ENCODE measurements around the gene MBOAT1. TPM values are rescaled to one million over a fixed set of nuclear protein-coding genes. Genes with fewer than 3 reads are reported as not detected.

Gene MBOAT1
- total RNA-seq, 1 donor from 2014 or later = 6.4 TPM

- Histone ChIP-seq H3K4me1 (ENCODE audit: insufficient read depth, low read length) (no peaks in the 10 kb centered on the region), H3K27me3 (ENCODE audit: insufficient read depth, low read length) (no peaks in the 10 kb centered on the region), H4K20me1 (ENCODE audit: insufficient read depth, low read length) (no peaks in the 10 kb centered on the region), H3K27ac (ENCODE audit: low read depth, low read length) (no peak overlapping the region), H3K36me3 (ENCODE audit: insufficient read depth, low read length) (no peaks in the 10 kb centered on the region), H3K4me3 (ENCODE audit: insufficient read depth, low read depth, low read length) (no peak overlapping the region), H3K9ac (ENCODE audit: low read length) (no peak overlapping the region), H3K9me3 (ENCODE audit: insufficient read depth, low read depth, low read length) (no peaks in the 10 kb centered on the region), H2AFZ (ENCODE audit: low read depth, low read length) (no peak overlapping the region), H3K79me2 (ENCODE audit: insufficient read depth, low read length) (no peaks in the 10 kb centered on the region), H3K4me2 (ENCODE audit: low read length) (no peak overlapping the region)
- TF ChIP-seq EZH2 (IDR thresholded peaks at IDR 0.05; ENCODE audit: insufficient read depth, low read length) = no peak
- TF ChIP-seq CTCF (IDR thresholded peaks at IDR 0.05; ENCODE audit: insufficient read depth, low read depth, low read length) = no peak
- Mint-ChIP-seq H3K4me3 (ENCODE audit: unreplicated experiment) (no peak overlapping the region), H3K27me3 (ENCODE audit: low read depth, unreplicated experiment) (no peaks in the 10 kb centered on the region), H3K9me3 (ENCODE audit: unreplicated experiment) (peaks cover 6% of the 10 kb centered on the region), H3K36me3 (ENCODE audit: low read depth, unreplicated experiment) (no peaks in the 10 kb centered on the region), H3K27ac (ENCODE audit: unreplicated experiment) (no peak overlapping the region), H3K4me1 (ENCODE audit: low read depth, unreplicated experiment) (peaks cover 2% of the 10 kb centered on the region)
- no peak for FAIRE-seq
- no peak for DNase-seq (ENCODE audit: low read depth)
Measured at GRCh38 chr6:20178327-20178726, 33.9 kb downstream of the MBOAT1 start.

- Histone ChIP-seq H3K79me2 (ENCODE audit: insufficient read depth, low read length) (no peaks in the 10 kb centered on the region), H3K4me1 (ENCODE audit: insufficient read depth, low read length) (no peaks in the 10 kb centered on the region), H4K20me1 (ENCODE audit: insufficient read depth, low read length) (no peaks in the 10 kb centered on the region), H3K9ac (ENCODE audit: low read length) (no peak overlapping the region), H3K36me3 (ENCODE audit: insufficient read depth, low read length) (no peaks in the 10 kb centered on the region), H3K9me3 (ENCODE audit: insufficient read depth, low read depth, low read length) (no peaks in the 10 kb centered on the region), H3K27ac (ENCODE audit: low read depth, low read length) (no peak overlapping the region), H3K4me2 (ENCODE audit: low read length) (no peak overlapping the region), H2AFZ (ENCODE audit: low read depth, low read length) (no peak overlapping the region), H3K4me3 (ENCODE audit: insufficient read depth, low read depth, low read length) (no peak overlapping the region), H3K27me3 (ENCODE audit: insufficient read depth, low read length) (no peaks in the 10 kb centered on the region)
- Mint-ChIP-seq H3K9me3 (ENCODE audit: unreplicated experiment) (no peaks in the 10 kb centered on the region), H3K4me1 (ENCODE audit: low read depth, unreplicated experiment) (no peaks in the 10 kb centered on the region), H3K36me3 (ENCODE audit: low read depth, unreplicated experiment) (no peaks in the 10 kb centered on the region), H3K27ac (ENCODE audit: unreplicated experiment) (no peak overlapping the region), H3K27me3 (ENCODE audit: low read depth, unreplicated experiment) (no peaks in the 10 kb centered on the region), H3K4me3 (ENCODE audit: unreplicated experiment) (no peak overlapping the region)
- DNase-seq (ENCODE audit: low read depth) (no peak), FAIRE-seq (no peak)
- TF ChIP-seq EZH2 (IDR thresholded peaks at IDR 0.05; ENCODE audit: insufficient read depth, low read length) = no peak
- TF ChIP-seq CTCF (IDR thresholded peaks at IDR 0.05; ENCODE audit: insufficient read depth, low read depth, low read length) = no peak
Measured at GRCh38 chr6:20175810-20176410, 36.4 kb downstream of the MBOAT1 start.

All from astrocyte (in vitro differentiated cells and primary cell).